ENCODE measurements around the gene FZD8.

- TF ChIP-seq FOSL2 (IDR thresholded peaks at IDR 0.05) = no peak
- TF ChIP-seq FOSL2 (CRISPR knock-in tag; IDR thresholded peaks at IDR 0.05) = no peak
- TF ChIP-seq MAX (IDR thresholded peaks at IDR 0.05) = no peak
- TF ChIP-seq POLR2A (IDR thresholded peaks at IDR 0.05; ENCODE audit: low read length) = no peak
Measured at GRCh38 chr10:35598379-35598778, 43.7 kb downstream of the FZD8 start.

Data from A549 (cell line).